Measurements from ENCODE around the gene CFAP99.
"Not testable (repeated sequence)": the region's sequence is repeated elsewhere in the genome, so short reads cannot be mapped to it uniquely, and the experiment has no call there.

Gene CFAP99

DNA sequence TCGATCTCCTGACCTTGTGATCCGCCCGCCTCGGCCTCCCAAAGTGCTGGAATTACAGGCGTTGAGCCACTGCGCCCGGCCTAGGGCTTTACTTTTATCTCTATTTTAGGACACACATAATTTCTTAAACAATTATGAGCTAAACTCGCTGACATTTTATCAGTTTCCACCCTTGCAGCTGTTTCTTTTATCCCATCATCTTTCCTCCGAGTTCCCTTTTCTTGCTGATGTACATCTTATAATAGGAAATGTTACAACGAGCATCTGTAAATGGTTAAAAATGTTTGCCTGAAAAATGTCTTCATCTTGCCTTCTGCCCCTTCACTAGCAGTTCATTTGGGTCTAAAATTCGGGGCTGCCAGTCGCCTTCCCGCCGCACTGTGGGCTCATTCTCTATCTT lies 41.5 kb upstream of the CFAP99 start:
- TF ChIP-seq, protein P1, sequence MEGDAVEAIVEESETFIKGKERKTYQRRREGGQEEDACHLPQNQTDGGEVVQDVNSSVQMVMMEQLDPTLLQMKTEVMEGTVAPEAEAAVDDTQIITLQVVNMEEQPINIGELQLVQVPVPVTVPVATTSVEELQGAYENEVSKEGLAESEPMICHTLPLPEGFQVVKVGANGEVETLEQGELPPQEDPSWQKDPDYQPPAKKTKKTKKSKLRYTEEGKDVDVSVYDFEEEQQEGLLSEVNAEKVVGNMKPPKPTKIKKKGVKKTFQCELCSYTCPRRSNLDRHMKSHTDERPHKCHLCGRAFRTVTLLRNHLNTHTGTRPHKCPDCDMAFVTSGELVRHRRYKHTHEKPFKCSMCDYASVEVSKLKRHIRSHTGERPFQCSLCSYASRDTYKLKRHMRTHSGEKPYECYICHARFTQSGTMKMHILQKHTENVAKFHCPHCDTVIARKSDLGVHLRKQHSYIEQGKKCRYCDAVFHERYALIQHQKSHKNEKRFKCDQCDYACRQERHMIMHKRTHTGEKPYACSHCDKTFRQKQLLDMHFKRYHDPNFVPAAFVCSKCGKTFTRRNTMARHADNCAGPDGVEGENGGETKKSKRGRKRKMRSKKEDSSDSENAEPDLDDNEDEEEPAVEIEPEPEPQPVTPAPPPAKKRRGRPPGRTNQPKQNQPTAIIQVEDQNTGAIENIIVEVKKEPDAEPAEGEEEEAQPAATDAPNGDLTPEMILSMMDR (IDR thresholded peaks at IDR 0.05; ENCODE audit: borderline replicate concordance, control extremely low read depth, extremely low read depth, insufficient read depth, missing control alignments) = no peak
- in situ Hi-C loops (cut with MboI; ENCODE audit: low sequenced_read_pairs, unreplicated experiment) = no loop called here
- no peak for DNase-seq (ENCODE audit: low spot score)

DNA sequence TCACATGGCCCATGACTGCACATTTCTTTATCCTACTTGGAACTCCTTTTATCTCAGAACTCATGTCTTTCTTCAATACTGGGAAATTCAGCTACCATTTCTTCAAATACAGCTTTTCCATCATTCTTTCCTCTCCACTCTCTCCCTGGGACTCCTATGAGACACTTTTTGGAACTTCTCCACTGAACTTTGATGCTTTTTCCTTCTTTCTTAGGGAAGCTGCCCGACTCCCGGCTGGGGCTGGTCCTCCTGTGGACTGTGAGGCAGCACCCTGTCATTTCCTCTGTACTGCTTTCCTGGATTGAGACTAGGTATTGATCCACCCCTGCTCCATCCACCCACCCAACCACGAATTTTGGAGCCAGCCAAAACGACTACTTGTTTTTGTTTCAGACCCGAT lies 40.4 kb upstream of the CFAP99 start:
- in situ Hi-C loops (cut with MboI; ENCODE audit: low sequenced_read_pairs, unreplicated experiment) = no loop called here
- DNase-seq (ENCODE audit: low spot score) = no peak
- TF ChIP-seq, protein P1 (IDR thresholded peaks at IDR 0.05; ENCODE audit: borderline replicate concordance, control extremely low read depth, extremely low read depth, insufficient read depth, missing control alignments) = no peak

DNA sequence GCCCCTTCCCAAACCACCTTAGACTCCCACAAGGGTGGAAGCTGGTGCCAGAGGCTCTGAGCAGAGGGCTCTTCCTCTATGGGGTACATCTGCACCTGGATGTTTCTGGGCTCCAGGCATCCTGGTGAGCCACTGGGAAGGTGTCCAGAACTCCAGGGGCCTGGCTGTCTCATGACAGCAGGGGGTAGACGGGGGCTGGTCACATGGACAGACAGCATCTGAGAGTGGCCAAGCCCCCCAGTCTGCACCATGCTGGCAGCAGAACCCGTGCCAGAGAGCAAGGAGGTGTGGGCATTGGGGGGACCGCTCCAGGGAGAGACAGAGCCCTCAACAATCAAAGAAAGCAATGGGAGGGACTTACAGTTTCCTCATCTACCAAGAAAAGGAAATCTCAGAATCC lies 39.9 kb upstream of the CFAP99 start:
- in situ Hi-C loops (cut with MboI; ENCODE audit: low sequenced_read_pairs, unreplicated experiment) = no loop called here
- TF ChIP-seq, protein P1 (IDR thresholded peaks at IDR 0.05; ENCODE audit: borderline replicate concordance, control extremely low read depth, extremely low read depth, insufficient read depth, missing control alignments) = no peak
- no peak for DNase-seq (ENCODE audit: low spot score)

DNA sequence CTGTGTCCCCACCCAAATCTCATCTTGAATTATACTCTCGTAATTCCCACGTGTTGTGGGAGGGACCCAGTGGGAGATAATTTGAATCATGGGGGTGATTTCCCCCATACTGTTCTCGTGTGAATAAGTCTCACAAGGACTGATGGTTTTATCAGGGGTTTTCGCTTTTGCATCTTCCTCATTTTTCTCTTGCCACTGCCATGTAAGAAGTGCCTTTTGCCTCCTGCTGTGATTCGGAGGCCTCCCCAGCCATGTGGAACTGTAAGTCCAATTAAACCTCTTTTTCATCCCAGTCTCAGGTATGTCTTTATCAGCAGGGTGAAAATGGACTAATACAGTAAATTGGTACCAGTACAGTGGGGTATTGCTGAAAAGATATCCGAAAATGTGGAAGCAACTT lies 38.2 kb upstream of the CFAP99 start:
- DNase-seq (ENCODE audit: low spot score); in situ Hi-C loops (cut with MboI; ENCODE audit: low sequenced_read_pairs, unreplicated experiment): not testable (repeated sequence)

DNA sequence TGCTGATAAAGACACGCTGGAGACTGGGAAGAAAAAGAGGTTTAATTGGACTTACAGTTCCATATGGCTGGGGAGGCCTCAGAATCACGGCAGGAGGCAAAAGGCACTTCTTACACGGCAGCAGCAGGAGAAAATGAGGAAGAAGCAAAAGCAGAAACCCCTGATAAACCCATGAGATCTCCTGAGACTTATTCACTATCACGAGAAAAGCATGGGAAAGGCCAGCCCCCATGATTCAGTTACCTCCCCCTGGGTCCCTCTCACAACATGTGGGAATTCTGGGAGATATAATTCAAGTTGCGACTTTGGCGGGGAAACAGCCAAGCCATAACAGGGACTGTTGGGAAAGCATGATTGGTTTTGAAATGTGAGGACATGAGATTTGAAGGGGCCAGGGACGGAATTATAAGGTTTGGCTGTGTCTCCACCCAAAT lies 36.0 kb upstream of the CFAP99 start:
- in situ Hi-C loops (cut with MboI; ENCODE audit: low sequenced_read_pairs, unreplicated experiment); DNase-seq (ENCODE audit: low spot score): not testable (repeated sequence)

DNA sequence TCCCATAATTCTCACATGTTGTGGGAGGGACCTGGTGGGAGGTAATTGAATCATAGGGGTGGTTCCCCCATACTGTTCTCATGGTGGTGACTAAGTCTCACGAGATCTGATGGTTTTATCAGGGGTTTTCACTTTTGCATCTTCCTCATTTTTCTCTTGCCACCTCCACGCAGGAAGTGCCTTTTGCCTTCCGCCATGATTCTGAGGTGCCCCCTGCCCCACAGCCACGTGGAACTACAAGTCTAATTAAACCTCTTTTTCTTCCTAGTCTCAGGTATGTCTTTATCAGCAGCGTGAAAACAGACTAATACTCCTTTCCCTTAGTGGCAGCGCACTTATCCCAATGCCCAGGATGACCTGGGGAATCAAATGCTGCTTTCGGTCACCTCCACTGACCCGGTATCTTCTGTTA lies 35.5 kb upstream of the CFAP99 start:
- in situ Hi-C loops (cut with MboI; ENCODE audit: low sequenced_read_pairs, unreplicated experiment); DNase-seq (ENCODE audit: low spot score): not testable (repeated sequence)

DNA sequence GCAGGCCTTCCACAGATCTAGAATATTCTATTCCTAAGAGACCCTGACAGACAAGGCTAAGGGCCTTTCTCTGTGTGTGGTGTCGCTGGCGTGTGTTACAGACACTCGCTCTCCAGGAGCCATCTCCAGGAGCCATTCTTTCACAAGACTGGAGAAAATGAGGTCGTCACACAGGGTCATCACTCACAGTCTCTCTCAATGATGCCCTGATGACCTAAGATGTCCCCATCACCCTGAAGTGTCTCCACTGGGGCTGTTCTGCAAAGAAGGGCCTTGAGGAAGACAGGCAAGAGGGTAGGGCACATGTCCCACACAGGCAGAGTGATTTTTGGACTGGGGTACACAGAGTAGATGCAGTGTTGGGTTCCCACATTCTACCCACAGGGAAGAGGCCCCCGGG lies 35.0 kb upstream of the CFAP99 start:
- TF ChIP-seq, protein P1 (IDR thresholded peaks at IDR 0.05; ENCODE audit: borderline replicate concordance, control extremely low read depth, extremely low read depth, insufficient read depth, missing control alignments) = no peak
- in situ Hi-C loops (cut with MboI; ENCODE audit: low sequenced_read_pairs, unreplicated experiment) = no loop called here
- no peak for DNase-seq (ENCODE audit: low spot score)

DNA sequence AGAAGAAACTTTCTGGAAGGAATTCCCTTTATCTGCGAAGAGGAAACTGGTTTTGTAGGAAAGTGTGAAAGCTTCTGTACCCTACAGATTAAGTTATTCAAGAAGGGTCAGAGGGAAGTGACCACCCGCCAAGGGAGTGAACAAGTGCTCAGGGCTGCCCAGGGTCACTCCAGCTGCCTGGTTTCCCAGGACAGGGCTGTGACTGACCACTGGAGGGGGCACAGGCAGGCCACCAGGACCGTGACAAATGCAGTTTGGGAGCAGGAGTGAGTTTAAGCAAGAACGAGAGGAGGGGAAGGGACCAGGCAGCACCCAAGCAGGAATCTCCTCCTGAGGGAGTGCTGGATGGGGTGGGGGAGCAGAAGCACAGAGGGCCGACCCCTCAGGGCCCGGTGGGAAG lies 34.5 kb upstream of the CFAP99 start:
- in situ Hi-C loops (cut with MboI; ENCODE audit: low sequenced_read_pairs, unreplicated experiment) = no loop called here
- DNase-seq (ENCODE audit: low spot score) = no peak
- TF ChIP-seq, protein P1 (IDR thresholded peaks at IDR 0.05; ENCODE audit: borderline replicate concordance, control extremely low read depth, extremely low read depth, insufficient read depth, missing control alignments) = no peak

Measured in GM13976 (cell line).